CD4-positive, alpha-beta T cell treated with Interleukin-4 for 4 hours (primary cell): ENCODE measurements around the gene IMPACT.

Source experiments
- DNase-seq: peaks from one replicate; pipeline ENCODE4 v3.0.0-alpha.2; 2020

The IMPACT gene

GRCh38 chr18:24426398-24427294 is at the start of gene IMPACT:
TSS of gene IMPACT (plus strand) at chr18:24426670. CDS start at chr18:24426757, 87 bp downstream.
- DNase-seq = peak; percentile 66

DNA sequence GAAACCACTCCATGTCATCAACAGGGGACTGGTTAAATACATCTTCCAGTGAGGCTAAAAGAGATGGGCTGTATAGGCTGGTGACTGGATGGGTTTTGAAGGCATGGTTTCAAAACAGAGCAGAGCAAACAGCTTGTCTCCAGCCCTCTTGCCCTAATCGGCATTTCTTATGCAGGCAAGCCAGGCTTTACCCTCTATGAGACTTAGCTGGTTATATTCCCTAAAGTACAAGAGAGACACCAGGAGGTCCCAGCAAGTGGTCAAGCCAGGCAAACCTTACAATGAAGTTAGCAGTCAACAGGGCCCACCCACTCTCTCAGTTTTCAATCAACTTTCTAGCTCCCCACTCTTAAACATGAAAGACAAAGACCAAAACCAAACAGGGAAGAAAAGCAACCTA is 47.9 kb upstream of the IMPACT start:
- DNase-seq = no peak

- no peak for DNase-seq
Observed at GRCh38 chr18:24380163-24380747, 46.2 kb upstream of the IMPACT start.

- no peak for DNase-seq
Observed at GRCh38 chr18:24381126-24381525, 45.3 kb upstream of the IMPACT start.

- DNase-seq = no peak
Observed at GRCh38 chr18:24386681-24387080, 39.8 kb upstream of the IMPACT start.

DNA sequence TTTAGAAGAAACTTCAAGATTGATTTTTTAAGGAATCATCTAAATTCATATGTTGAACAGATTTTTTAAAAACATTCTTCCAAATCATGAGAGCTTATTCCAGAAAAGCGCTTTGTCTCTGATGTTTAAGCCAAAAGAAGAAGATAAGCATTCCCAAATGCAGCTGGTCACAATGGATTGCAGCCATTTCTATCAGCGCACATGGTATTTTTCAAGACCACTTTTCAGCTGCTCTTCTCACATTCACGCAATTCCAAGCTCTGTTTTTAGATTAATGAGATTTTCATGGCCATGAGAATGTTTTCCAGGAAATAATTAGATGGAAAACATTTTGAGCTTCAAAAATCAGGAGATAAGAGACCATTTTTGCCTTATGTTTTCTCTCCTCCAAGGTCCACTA is 37.5 kb upstream of the IMPACT start:
- DNase-seq = no peak

GRCh38 chr18:24395049-24395795 is 31.2 kb upstream of the IMPACT start:
- DNase-seq = no peak

- DNase-seq = no peak
Observed at GRCh38 chr18:24396082-24396633, 30.3 kb upstream of the IMPACT start.

- peak; percentile 19 for DNase-seq
Observed at GRCh38 chr18:24397131-24397693, 29.3 kb upstream of the IMPACT start.

DNA sequence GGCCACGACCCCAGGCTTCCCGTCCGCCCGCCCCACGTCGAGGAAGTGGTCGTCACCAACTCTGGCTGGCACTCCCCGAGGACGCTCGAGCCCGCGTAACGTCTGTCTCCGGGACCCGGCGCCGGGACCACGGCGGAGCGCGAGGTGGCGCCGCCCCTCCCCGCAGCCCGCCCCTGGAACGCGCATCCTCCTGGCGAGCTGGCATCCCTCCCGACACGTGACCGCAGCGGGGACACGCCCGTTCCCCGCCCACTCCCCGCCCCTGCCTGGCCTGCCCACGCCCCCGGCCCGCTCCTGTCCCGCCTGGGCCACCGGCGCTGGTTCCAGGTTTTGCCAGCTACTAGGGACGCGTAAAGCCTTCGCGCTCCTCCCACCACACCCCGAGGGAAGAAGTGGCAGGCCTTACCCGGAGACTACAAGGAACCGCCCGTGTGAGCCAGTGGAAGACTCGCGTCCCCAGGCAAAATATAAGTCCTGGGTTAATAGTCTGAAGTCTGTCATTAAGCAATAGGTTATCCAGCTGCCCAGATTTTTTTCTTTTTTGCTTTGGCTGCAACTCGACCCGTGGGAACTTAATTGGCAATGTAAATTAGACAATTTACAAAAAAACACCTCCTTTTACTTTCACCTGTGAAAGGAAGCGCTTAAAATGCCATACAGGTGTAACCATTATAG is 28.6 kb upstream of the IMPACT start, which contains the start of gene OSBPL1A:
Gene OSBPL1A, minus strand, starts transcription at position 131 of the 675 bp plus-strand sequence. CDS start 20,291 bp downstream, outside the sequence.
- DNase-seq = peak; percentile 76

DNA sequence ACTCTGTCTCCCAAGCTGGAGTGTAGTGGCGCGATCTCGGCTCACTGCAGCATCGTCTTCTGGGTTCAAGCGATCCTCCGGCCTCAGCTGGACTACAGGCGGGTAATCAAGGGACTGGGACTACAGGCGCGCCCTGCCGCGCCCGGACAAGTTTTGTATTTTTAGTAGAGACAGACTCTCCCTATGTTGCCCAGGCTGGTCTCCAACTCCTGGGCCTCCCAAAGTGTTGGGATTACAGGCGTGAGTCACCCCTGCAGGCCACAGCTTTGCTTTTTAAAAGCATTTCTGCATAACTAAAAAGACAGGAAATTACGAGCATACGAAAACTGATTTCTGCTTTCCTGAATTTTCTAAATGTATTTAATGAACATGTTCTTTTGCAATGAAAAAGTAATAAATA is 27.9 kb upstream of the IMPACT start:
- DNase-seq = no peak

- DNase-seq = no peak
Observed at GRCh38 chr18:24400587-24400986, 25.9 kb upstream of the IMPACT start.

DNA sequence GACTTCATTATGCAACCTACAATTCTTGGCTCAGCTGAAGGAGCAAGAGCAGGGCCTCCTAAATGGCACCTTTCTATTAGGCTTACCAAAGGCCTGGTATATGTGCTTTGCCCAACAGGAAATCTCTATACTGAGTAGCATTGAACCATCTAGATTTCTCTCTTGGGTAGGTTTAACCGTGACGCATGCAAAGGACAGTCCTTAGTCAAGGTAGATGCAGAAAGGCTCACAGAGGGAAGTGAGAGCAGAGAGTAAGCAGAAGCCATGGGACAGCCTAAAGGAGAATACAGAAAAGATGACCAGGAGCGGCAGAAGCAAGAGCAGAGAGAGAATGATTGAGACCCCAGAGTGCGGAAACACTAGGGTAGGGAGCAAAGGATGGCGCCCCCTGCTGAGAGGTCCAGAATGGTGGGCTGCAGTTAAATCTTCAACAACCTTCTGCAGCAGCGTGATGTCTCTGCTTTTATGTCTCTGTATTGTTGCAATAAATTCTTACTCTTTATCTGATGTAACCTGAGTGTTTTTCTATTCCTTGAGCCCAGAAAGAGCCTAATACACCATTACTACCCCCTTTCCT is 24.2 kb upstream of the IMPACT start:
- no peak for DNase-seq

DNA sequence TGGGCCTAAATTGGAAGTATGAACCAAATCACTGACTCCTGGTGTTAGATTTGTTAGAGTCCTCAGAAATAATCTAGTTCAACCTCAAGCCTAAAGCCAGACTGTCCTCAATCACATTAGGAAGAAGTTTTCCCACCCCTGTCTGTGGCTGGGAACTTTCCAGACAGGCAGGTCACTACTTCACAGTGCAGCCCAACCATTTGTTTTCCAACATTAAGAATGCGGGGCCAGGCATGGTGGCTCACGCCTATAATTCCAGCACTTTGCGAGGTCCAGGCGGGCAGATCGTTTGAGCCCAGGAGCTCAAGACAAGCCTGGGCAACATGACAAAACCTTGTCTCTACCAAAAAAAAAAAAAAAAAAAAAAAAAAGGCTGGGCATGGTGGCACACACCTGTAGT is 23.4 kb upstream of the IMPACT start:
- no peak for DNase-seq

DNA sequence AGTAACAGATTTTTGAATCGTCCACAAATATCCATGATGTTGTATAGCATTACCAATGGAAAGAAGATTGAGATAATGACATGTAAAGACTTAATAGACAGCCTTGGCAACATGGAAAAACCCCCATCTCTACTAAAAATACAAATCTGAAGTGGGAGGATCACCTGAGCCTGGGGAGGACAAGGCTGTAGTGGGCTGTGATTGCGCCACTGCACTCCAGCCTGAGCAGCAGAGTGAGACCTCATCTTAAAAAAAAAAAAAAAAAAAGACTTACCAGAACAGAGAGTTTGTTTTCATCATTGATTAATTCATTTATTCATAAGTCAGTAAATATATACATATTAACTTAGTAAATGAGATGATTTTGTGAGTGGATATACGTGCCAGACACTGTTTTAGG is 21.9 kb upstream of the IMPACT start:
- DNase-seq = no peak

DNA sequence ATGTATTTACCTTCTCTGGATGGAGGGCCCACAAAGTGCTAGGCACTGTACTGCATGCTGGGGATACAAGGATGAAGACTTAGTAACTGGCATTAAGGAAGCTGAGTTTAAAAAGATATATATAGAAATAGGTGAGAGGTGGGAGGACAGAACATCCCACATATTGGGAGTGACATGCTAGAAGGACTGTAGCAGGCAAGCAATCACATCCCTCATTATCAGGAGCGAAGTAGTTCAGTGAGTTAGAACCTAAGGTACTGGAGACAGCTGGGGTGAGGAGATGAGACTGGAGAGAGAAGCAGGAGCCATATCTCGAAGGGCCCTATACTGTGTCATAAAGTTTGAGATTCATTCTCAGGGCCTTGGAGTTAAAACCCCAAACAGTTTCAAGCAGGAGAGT is 18.0 kb upstream of the IMPACT start:
- no peak for DNase-seq

DNA sequence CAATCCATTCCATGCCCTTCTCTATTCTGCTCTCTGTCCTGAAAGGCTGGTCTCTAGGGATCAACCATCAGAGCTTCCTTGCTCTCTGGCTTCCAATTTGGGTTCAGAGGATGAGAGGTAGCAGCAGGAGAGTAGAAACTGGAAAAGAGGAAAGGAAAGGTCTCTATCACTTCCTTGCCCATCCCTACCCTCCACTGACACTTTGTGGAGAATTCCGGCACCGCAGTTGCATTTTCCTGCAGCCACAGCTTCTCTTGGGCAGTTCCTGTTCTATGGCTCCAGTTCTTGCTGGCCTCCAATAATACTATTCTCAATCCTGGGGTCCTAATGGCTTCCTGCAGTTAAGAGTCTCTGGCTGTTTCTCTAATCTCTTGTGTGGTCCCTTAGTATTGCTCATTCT is 13.3 kb upstream of the IMPACT start:
- no peak for DNase-seq

DNA sequence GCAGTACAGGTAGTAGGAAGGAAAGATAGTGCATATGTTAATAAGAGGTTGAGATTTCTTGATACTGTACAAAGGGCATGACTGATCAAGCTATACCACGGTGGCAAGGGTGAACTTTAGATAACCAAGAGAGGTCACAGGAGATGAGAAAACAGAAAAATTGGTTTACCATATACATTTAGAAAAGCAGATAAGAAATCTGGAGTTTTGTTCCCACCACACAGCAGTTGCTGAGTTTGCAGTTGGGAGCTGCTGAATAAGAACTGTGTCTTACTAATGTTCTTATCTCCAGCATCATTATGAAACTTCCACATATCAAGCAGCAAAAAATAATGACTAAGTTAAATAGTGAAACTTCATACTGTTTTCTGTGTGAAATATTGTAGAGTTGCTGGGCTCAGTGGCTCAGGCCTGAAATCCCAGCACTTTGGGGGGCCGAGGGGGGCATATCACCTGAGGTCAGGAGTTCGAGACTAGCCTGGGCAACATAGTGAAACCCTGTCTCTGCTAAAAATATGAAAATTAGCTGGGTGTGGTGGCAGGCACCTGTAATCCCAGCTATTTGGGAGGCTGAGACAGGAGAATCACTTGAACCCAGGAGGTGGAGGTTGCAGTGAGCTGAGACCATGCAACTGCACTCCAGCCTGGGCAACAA is 12.0 kb upstream of the IMPACT start:
- DNase-seq = no peak

DNA sequence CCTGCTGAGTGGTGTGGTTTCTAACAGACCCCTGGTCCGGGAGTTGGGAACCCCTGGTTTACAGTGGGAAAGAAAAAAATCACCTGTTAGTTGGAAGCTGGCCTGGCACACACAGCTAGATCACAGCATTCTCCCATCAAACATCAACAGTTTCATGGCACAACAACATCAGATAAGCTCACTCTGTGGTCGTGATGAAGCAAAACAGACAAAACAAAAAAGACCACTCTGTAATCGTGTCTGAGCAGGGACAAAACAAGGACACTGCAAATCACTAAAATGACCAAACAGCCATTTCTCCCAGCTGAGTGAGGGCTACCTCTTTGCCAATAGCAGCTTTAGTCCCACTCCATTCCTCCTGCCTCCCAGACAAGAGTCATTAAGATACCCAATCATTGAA is 9.0 kb upstream of the IMPACT start:
- no peak for DNase-seq

- no peak for DNase-seq
Observed at GRCh38 chr18:24420551-24420950, 5.9 kb upstream of the IMPACT start.

DNA sequence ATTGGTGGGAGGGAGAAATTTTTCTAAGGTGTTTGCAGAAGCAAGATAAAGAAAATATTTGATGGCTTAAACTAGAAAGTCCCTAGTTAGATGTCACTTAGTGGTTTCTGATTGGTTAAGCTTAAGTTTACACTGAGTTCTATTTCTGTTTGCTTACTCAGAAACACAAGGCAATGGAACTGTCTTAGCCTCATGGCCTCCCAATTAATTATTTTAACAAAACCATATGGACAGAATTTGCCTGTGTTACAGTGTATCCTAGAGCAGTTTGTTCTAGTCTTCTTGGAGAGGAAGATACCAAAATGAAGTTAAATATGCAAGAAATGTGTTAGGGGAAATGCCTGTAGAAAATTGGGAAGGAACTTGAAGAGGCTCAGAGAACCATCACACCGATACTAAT is 4.6 kb upstream of the IMPACT start:
- DNase-seq = no peak

- DNase-seq = no peak
Observed at GRCh38 chr18:24426073-24426397, 435 bp upstream of the IMPACT start.
